ENCODE results near the gene C10orf95.

Gene C10orf95

DNA sequence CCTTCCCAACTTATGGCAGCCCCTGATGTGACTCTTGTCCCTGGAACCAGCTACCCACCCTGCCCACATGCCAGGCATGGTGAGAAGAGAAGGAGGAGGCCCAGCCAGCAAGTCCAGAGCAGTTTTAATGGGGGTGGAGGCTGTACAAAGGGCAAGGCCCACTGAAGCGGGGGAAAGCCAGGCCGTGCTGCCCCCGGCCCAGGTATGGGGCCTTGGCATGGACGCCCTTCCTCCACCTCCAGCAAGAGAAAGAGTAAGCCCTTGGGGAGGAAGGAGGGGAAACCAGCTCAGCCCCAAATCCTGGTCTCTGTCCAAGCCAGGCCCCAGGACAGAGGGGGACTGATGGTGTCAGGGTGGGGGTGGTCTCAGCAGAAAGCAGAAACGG is 48.8 kb downstream of the C10orf95 start:
- H3K4me3 ChIP-seq (ENCODE audit: low read depth, low read length): no peak overlapping the region
- TF ChIP-seq, protein P1, sequence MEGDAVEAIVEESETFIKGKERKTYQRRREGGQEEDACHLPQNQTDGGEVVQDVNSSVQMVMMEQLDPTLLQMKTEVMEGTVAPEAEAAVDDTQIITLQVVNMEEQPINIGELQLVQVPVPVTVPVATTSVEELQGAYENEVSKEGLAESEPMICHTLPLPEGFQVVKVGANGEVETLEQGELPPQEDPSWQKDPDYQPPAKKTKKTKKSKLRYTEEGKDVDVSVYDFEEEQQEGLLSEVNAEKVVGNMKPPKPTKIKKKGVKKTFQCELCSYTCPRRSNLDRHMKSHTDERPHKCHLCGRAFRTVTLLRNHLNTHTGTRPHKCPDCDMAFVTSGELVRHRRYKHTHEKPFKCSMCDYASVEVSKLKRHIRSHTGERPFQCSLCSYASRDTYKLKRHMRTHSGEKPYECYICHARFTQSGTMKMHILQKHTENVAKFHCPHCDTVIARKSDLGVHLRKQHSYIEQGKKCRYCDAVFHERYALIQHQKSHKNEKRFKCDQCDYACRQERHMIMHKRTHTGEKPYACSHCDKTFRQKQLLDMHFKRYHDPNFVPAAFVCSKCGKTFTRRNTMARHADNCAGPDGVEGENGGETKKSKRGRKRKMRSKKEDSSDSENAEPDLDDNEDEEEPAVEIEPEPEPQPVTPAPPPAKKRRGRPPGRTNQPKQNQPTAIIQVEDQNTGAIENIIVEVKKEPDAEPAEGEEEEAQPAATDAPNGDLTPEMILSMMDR (IDR thresholded peaks at IDR 0.05; ENCODE audit: control insufficient read depth, extremely low read depth, insufficient read depth): no peak
- DNase-seq (ENCODE audit: low read depth): no peak

DNA sequence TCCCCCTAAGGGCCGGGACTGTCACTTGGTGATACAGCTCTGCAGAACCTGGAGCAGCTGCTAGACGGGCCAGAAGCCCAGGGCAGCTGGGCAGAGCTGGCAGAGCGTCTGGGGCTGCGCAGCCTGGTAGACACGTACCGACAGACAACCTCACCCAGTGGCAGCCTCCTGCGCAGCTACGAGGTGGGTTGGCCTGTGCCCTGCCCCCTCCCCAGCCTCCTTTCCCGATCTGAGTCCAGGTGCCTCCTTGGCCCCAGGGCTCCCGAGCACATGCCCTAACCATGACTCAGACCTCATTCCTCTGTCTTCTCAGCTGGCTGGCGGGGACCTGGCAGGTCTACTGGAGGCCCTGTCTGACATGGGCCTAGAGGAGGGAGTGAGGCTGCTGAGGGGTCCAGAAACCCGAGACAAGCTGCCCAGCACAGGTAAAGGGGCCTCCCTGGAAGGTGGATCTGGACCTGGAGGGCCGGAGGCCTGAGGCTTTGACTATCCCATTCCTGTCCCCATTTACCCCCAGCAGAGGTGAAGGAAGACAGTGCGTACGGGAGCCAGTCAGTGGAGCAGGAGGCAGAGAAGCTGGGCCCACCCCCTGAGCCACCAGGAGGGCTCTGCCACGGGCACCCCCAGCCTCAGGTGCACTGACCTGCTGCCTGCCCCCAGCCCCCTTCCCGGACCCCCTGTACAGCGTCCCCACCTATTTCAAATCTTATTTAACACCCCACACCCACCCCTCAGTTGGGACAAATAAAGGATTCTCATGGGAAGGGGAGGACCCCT is 49.4 kb downstream of the C10orf95 start:
- H3K4me3 ChIP-seq (ENCODE audit: low read depth, low read length): no peak overlapping the region
- DNase-seq (ENCODE audit: low read depth): no peak
- TF ChIP-seq, protein P1 (IDR thresholded peaks at IDR 0.05; ENCODE audit: control insufficient read depth, extremely low read depth, insufficient read depth): no peak

DNA sequence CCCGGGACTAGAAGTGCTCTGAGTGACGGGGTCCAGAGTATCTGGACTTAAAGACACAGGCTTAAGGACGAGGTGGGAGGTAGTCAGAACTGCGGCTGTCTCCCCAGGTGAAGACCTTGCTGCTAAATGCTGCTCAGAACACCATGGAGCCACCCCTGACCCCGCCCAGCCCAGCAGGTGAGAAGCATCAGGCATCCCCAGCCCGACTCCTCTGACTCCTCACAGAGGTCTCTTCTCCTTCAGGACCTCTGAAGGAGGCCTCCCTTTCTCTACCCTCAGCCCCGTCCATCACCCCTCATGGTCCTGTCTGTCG is 50.0 kb downstream of the C10orf95 start:
- TF ChIP-seq, protein P1 (IDR thresholded peaks at IDR 0.05; ENCODE audit: control insufficient read depth, extremely low read depth, insufficient read depth): no peak
- H3K4me3 ChIP-seq (ENCODE audit: low read depth, low read length): no peak overlapping the region
- no peak for DNase-seq (ENCODE audit: low read depth)

DNA sequence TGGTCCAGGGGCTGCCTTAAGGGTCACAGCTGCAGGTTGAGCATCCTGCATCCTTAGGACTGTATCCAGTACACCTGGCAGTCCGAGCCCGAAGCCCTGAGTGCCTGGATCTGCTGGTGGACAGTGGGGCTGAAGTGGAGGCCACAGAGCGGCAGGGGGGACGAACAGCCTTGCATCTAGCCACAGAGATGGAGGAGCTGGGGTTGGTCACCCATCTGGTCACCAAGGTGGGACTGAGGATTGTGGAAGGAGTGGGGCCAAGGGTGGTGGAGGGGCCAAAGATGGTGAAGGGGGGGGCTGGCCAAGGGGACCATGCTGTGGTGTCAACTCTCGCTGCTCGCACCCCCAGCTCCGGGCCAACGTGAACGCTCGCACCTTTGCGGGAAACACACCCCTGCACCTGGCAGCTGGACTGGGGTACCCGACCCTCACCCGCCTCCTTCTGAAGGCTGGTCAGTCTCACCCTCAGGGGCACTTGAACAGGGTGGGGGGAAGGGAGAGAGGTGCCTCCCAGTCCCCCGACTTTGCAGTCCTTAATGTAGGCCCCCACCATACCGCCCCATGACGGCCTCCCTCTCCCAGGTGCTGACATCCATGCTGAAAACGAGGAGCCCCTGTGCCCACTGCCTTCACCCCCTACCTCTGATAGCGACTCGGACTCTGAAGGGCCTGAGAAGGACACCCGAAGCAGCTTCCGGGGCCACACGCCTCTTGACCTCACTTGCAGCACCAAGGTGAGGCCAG is 50.6 kb downstream of the C10orf95 start:
- no peak overlapping the region for H3K4me3 ChIP-seq (ENCODE audit: low read depth, low read length)
- TF ChIP-seq, protein P1 (IDR thresholded peaks at IDR 0.05; ENCODE audit: control insufficient read depth, extremely low read depth, insufficient read depth): no peak
- DNase-seq (ENCODE audit: low read depth): no peak

DNA sequence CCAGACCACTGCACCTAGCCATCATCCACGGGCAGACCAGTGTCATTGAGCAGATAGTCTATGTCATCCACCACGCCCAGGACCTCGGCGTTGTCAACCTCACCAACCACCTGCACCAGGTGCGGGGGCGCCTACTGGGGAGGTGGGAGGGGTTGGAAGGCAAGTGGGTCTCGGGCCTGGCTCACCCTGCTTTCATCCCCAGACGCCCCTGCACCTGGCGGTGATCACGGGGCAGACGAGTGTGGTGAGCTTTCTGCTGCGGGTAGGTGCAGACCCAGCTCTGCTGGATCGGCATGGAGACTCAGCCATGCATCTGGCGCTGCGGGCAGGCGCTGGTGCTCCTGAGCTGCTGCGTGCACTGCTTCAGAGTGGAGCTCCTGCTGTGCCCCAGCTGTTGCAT is 51.3 kb downstream of the C10orf95 start:
- peak overlapping the region; percentile 58 for H3K4me3 ChIP-seq (ENCODE audit: low read depth, low read length)
- no peak for DNase-seq (ENCODE audit: low read depth)
- TF ChIP-seq, protein P1 (IDR thresholded peaks at IDR 0.05; ENCODE audit: control insufficient read depth, extremely low read depth, insufficient read depth): no peak

Data from LNCaP clone FGC (cell line).